Activated CD4-positive, alpha-beta T cell treated with anti-CD3 and anti-CD28 coated beads, Interleukin-2, amount 10 ng/mL, durations not matched to agents 7 days and 5 days (primary cell): ENCODE measurements around the gene SLC41A1. TPM values are rescaled to one million over a fixed set of nuclear protein-coding genes. Genes with fewer than 3 reads are reported as not detected.

Experiments
- CTCF ChIA-PET: fragments of 350-600 bp; sonication (Branson Sonifier 250); formaldehyde crosslinking; loops from one replicate; lab custom pipeline; 2021; ENCODE audit warnings: antibody characterized with exemption; lab: Charles Lee
- POLR2A ChIA-PET: fragments of 350-600 bp; sonication (Branson Sonifier 250); formaldehyde crosslinking; loops from one replicate; lab custom pipeline; 2021; ENCODE audit warnings: antibody characterized with exemption; lab: Charles Lee
- DNase-seq: peaks from one replicate; pipeline ENCODE4 v3.0.0-alpha.2; 2020
- H3K27ac Mint-ChIP-seq: one replicate; pipeline ENCODE4 v1.8.0; 2021; ENCODE audit warnings: mild to moderate bottlenecking, moderate library complexity, mixed read lengths
- H3K27me3 Mint-ChIP-seq: one replicate; pipeline ENCODE4 v1.8.0; 2021; ENCODE audit warnings: mixed read lengths
- H3K36me3 Mint-ChIP-seq: one replicate; pipeline ENCODE4 v1.8.0; 2021; ENCODE audit warnings: low read depth, mixed read lengths
- H3K4me1 Mint-ChIP-seq: one replicate; pipeline ENCODE4 v1.8.0; 2021; ENCODE audit warnings: mixed read lengths
- H3K4me3 Mint-ChIP-seq: one replicate; pipeline ENCODE4 v1.8.0; 2021; ENCODE audit warnings: mild to moderate bottlenecking, moderate library complexity, mixed read lengths
- H3K9me3 Mint-ChIP-seq: one replicate; pipeline ENCODE4 v1.8.0; 2021; ENCODE audit warnings: mixed read lengths
- total RNA-seq, 2 experiments: library from RNA; stranded (reverse); gene quantifications; one replicate each; pipeline ENCODE4 v1.2.3, GENCODE V29; 2021

SLC41A1 gene
- total RNA-seq, 2 experiments from 2014 or later: 10.8 to 12.2 TPM

- POLR2A ChIA-PET: no interaction called here
- H3K9me3 Mint-ChIP-seq: no peaks in the 10 kb centered on the region
- H3K27ac Mint-ChIP-seq: no peak overlapping the region
- H3K4me3 Mint-ChIP-seq: no peak overlapping the region
- H3K36me3 Mint-ChIP-seq: no peaks in the 10 kb centered on the region
- peaks cover 33% of the 10 kb centered on the region for H3K4me1 Mint-ChIP-seq
- no peaks in the 10 kb centered on the region for H3K27me3 Mint-ChIP-seq
- no peak for DNase-seq
- CTCF ChIA-PET: no interaction called here
Observed at GRCh38 chr1:205780335-205780734, 32.7 kb downstream of the SLC41A1 start.

GRCh38 chr1:205777994-205778393 is 35.0 kb downstream of the SLC41A1 start:
- Mint-ChIP-seq H3K4me3 (no peak overlapping the region), H3K27me3 (no peaks in the 10 kb centered on the region), H3K27ac (no peak overlapping the region), H3K36me3 (peaks cover 4% of the 10 kb centered on the region), H3K9me3 (no peaks in the 10 kb centered on the region), H3K4me1 (peaks cover 43% of the 10 kb centered on the region)
- DNase-seq: no peak
- ChIA-PET POLR2A (interaction anchor here (0.6 kb wide), 1 partner anchor 12 kb away, joined by 3 read pairs; no protein-coding TSS in a partner anchor), CTCF (interaction anchor here (0.9 kb wide), 1 partner anchor 10 kb away, joined by 3 read pairs; no protein-coding TSS in a partner anchor)

GRCh38 chr1:205775717-205776056 is 37.3 kb downstream of the SLC41A1 start:
- no peaks in the 10 kb centered on the region for H3K9me3 Mint-ChIP-seq
- H3K36me3 Mint-ChIP-seq: peaks cover 21% of the 10 kb centered on the region
- H3K4me1 Mint-ChIP-seq: peaks cover 52% of the 10 kb centered on the region
- ChIA-PET CTCF (interaction anchor here (0.8 to 4.2 kb wide), 8 partner anchors 16 to 202 kb away, joined by 3 to 19 read pairs (median 3); no protein-coding TSS in a partner anchor), POLR2A (no interaction called here)
- H3K4me3 Mint-ChIP-seq: peak overlapping the region; percentile 91
- H3K27ac Mint-ChIP-seq: peak overlapping the region; percentile 95
- no peaks in the 10 kb centered on the region for H3K27me3 Mint-ChIP-seq
- DNase-seq: no peak

GRCh38 chr1:205775015-205775716 is 37.8 kb downstream of the SLC41A1 start, which contains the start of gene RAB29:
RAB29 (minus strand) TSS chr1:205775482; CDS start chr1:205774956, 526 bp downstream.
- peak within 1 kb of the TSS; percentile 91 for H3K4me3 Mint-ChIP-seq
- H3K27me3 Mint-ChIP-seq: no peaks in the 10 kb centered on the region
- peaks cover 55% of the 10 kb centered on the region for H3K4me1 Mint-ChIP-seq
- DNase-seq: peak; percentile 93
- peaks cover 26% of the 10 kb centered on the region for H3K36me3 Mint-ChIP-seq
- ChIA-PET CTCF (interaction anchor here (1.0 to 4.2 kb wide), 10 partner anchors 10 to 202 kb away, joined by 3 to 19 read pairs (median 3); partner anchors contain the start of gene SLC45A3), POLR2A (no interaction called here)
- H3K9me3 Mint-ChIP-seq: no peaks in the 10 kb centered on the region
- peak within 1 kb of the TSS; percentile 95 for H3K27ac Mint-ChIP-seq

- peak; percentile 49 for DNase-seq
- CTCF ChIA-PET: interaction anchor here (1.1 to 4.2 kb wide), 8 partner anchors 9 to 203 kb away, joined by 3 to 19 read pairs (median 4); partner anchors contain the start of gene SLC45A3
- H3K27ac Mint-ChIP-seq: peak overlapping the region; percentile 95
- H3K9me3 Mint-ChIP-seq: no peaks in the 10 kb centered on the region
- peak overlapping the region; percentile 91 for H3K4me3 Mint-ChIP-seq
- POLR2A ChIA-PET: interaction anchor here (0.8 kb wide), 1 partner anchor 25 kb away, joined by 5 read pairs; no protein-coding TSS in a partner anchor
- peaks cover 58% of the 10 kb centered on the region for H3K4me1 Mint-ChIP-seq
- peaks cover 34% of the 10 kb centered on the region for H3K36me3 Mint-ChIP-seq
- H3K27me3 Mint-ChIP-seq: no peaks in the 10 kb centered on the region
Observed at GRCh38 chr1:205774198-205775014, 38.6 kb downstream of the SLC41A1 start.

- H3K27me3 Mint-ChIP-seq: no peaks in the 10 kb centered on the region
- no peak for DNase-seq
- peak overlapping the region; percentile 23 for H3K27ac Mint-ChIP-seq
- ChIA-PET POLR2A (no interaction called here), CTCF (interaction anchor here (0.6 to 4.2 kb wide), 4 partner anchors 15 to 28 kb away, joined by 3 to 19 read pairs (median 4); no protein-coding TSS in a partner anchor)
- H3K36me3 Mint-ChIP-seq: peaks cover 47% of the 10 kb centered on the region
- H3K9me3 Mint-ChIP-seq: no peaks in the 10 kb centered on the region
- peaks cover 55% of the 10 kb centered on the region for H3K4me1 Mint-ChIP-seq
- peak overlapping the region; percentile 40 for H3K4me3 Mint-ChIP-seq
Observed at GRCh38 chr1:205772607-205773032, 40.4 kb downstream of the SLC41A1 start.

GRCh38 chr1:205770618-205771017 is 42.4 kb downstream of the SLC41A1 start:
- no peaks in the 10 kb centered on the region for H3K9me3 Mint-ChIP-seq
- DNase-seq: no peak
- no peak overlapping the region for H3K4me3 Mint-ChIP-seq
- ChIA-PET POLR2A (no interaction called here), CTCF (no interaction called here)
- peaks cover 57% of the 10 kb centered on the region for H3K4me1 Mint-ChIP-seq
- H3K27ac Mint-ChIP-seq: peak overlapping the region; percentile 43
- H3K27me3 Mint-ChIP-seq: no peaks in the 10 kb centered on the region
- H3K36me3 Mint-ChIP-seq: peaks cover 57% of the 10 kb centered on the region

GRCh38 chr1:205769641-205770365 is 43.2 kb downstream of the SLC41A1 start:
- POLR2A ChIA-PET: no interaction called here
- Mint-ChIP-seq H3K36me3 (peaks cover 56% of the 10 kb centered on the region), H3K9me3 (no peaks in the 10 kb centered on the region), H3K4me1 (peaks cover 53% of the 10 kb centered on the region), H3K27me3 (no peaks in the 10 kb centered on the region), H3K27ac (no peak overlapping the region), H3K4me3 (no peak overlapping the region)
- DNase-seq: no peak
- CTCF ChIA-PET: no interaction called here

- Mint-ChIP-seq H3K4me1 (peaks cover 35% of the 10 kb centered on the region), H3K27me3 (no peaks in the 10 kb centered on the region), H3K4me3 (no peak overlapping the region), H3K27ac (no peak overlapping the region), H3K36me3 (peaks cover 48% of the 10 kb centered on the region), H3K9me3 (no peaks in the 10 kb centered on the region)
- ChIA-PET POLR2A (no interaction called here), CTCF (no interaction called here)
- DNase-seq: no peak
Observed at GRCh38 chr1:205767248-205767647, 45.8 kb downstream of the SLC41A1 start.

- Mint-ChIP-seq H3K36me3 (peaks cover 45% of the 10 kb centered on the region), H3K9me3 (no peaks in the 10 kb centered on the region), H3K4me1 (peaks cover 28% of the 10 kb centered on the region), H3K27ac (no peak overlapping the region), H3K27me3 (no peaks in the 10 kb centered on the region), H3K4me3 (no peak overlapping the region)
- ChIA-PET CTCF (no interaction called here), POLR2A (no interaction called here)
- DNase-seq: no peak
Observed at GRCh38 chr1:205766570-205766969, 46.4 kb downstream of the SLC41A1 start.

GRCh38 chr1:205766038-205766437 is 47.0 kb downstream of the SLC41A1 start:
- H3K4me3 Mint-ChIP-seq: no peak overlapping the region
- no peaks in the 10 kb centered on the region for H3K27me3 Mint-ChIP-seq
- ChIA-PET CTCF (interaction anchor here (1.2 kb wide), 1 partner anchor 54 kb away, joined by 3 read pairs; no protein-coding TSS in a partner anchor), POLR2A (no interaction called here)
- no peak for DNase-seq
- peaks cover 39% of the 10 kb centered on the region for H3K36me3 Mint-ChIP-seq
- H3K27ac Mint-ChIP-seq: peak overlapping the region; percentile 46
- no peaks in the 10 kb centered on the region for H3K9me3 Mint-ChIP-seq
- H3K4me1 Mint-ChIP-seq: peaks cover 23% of the 10 kb centered on the region

- POLR2A ChIA-PET: interaction anchor here (0.5 kb wide), 1 partner anchor 67 kb away, joined by 5 read pairs; no protein-coding TSS in a partner anchor
- Mint-ChIP-seq H3K9me3 (no peaks in the 10 kb centered on the region), H3K4me3 (no peak overlapping the region), H3K27me3 (no peaks in the 10 kb centered on the region), H3K27ac (no peak overlapping the region), H3K4me1 (peaks cover 15% of the 10 kb centered on the region), H3K36me3 (peaks cover 25% of the 10 kb centered on the region)
- DNase-seq: no peak
- CTCF ChIA-PET: interaction anchor here (1.0 kb wide), 1 partner anchor 10 kb away, joined by 4 read pairs; no protein-coding TSS in a partner anchor
Observed at GRCh38 chr1:205764578-205764977, 48.4 kb downstream of the SLC41A1 start.
